K562 (cell line): ENCODE results near the gene C5AR2. TPM values are rescaled to one million over a fixed set of nuclear protein-coding genes. Genes with fewer than 3 reads are reported as not detected.
A peak's percentile ranks its signal among the peaks of the same experiment; 100 is the strongest.

Experiments used
- ATF7 ChIP-seq: fragments of 450-650 bp; IDR thresholded peaks from 2 replicates; pipeline ENCODE4 v1.7.1; 2014; ENCODE audit warnings: mild to moderate bottlenecking, moderate library complexity
- CCNT2 ChIP-seq: IDR thresholded peaks from 2 replicates; pipeline ENCODE4 v1.6.1; 2011; ENCODE audit warnings: borderline replicate concordance, low read depth, mild to moderate bottlenecking, moderate library complexity, mixed read lengths, low read length; ENCODE audit not compliant: insufficient read length; ENCODE audit errors: extremely low read depth
- CHD1 ChIP-seq: fragments of 200-600 bp; sonication (generic); IDR thresholded peaks from one replicate; pipeline ENCODE4 v1.6.1; 2012; ENCODE audit warnings: mild to moderate bottlenecking, moderate library complexity, low read length, inconsistent platforms
- DMBX1 ChIP-seq: fragments of 250-450 bp; sonication (Bioruptor Pico); IDR thresholded peaks from 2 replicates; pipeline ENCODE4 v1.8.0; 2022; ENCODE audit warnings: inconsistent platforms, mild to moderate bottlenecking, moderate library complexity, borderline replicate concordance
- EGR1 ChIP-seq: fragments of 450-650 bp; conservative IDR thresholded peaks from 2 replicates; pipeline ENCODE4 v1.6.1; 2017; ENCODE audit warnings: mild to moderate bottlenecking
- GABPB1 ChIP-seq: sonication (generic); formaldehyde crosslinking; IDR thresholded peaks from 2 replicates; pipeline ENCODE4 v1.8.0; 2022; ENCODE audit warnings: mild to moderate bottlenecking, missing genetic modification reagents
- KDM5B ChIP-seq: fragments of 200-600 bp; sonication (generic); IDR thresholded peaks from 2 replicates; pipeline ENCODE4 v1.6.1; 2012; ENCODE audit warnings: low read depth, mild to moderate bottlenecking, moderate library complexity, low read length, control low read depth, inconsistent platforms; ENCODE audit not compliant: insufficient replicate concordance
- NBN ChIP-seq: fragments of 450-650 bp; IDR thresholded peaks from 2 replicates; pipeline ENCODE4 v1.6.1; 2016; ENCODE audit warnings: low read depth, mild to moderate bottlenecking
- NFIC ChIP-seq: fragments of 450-650 bp; IDR thresholded peaks from 2 replicates; pipeline ENCODE4 v1.6.1; 2017; ENCODE audit warnings: mild to moderate bottlenecking, inconsistent platforms
- POLR2AphosphoS2 ChIP-seq: IDR thresholded peaks from 2 replicates; pipeline ENCODE4 v1.6.1; 2012; ENCODE audit warnings: low read length, improper control_type of control experiment
- POLR2G ChIP-seq: fragments of 200-400 bp; formaldehyde crosslinking; IDR thresholded peaks from 2 replicates; pipeline ENCODE4 v1.6.1; 2017; ENCODE audit warnings: low read depth, mild to moderate bottlenecking, antibody characterized with exemption, low read length, moderate library complexity
- RBFOX2 ChIP-seq: fragments of 200-400 bp; formaldehyde crosslinking; IDR thresholded peaks from 2 replicates; pipeline ENCODE4 v1.6.1; 2017; ENCODE audit warnings: low read depth, mild to moderate bottlenecking, low read length, moderate library complexity
- RCOR1 ChIP-seq, 2 experiments: IDR thresholded peaks; 2 replicates each; pipeline ENCODE4 v1.6.1; 2012; ENCODE audit warnings: low read depth in 2 of 2, low read length in 2 of 2, borderline replicate concordance in 1 of 2, improper control_type of control experiment in 1 of 2
- RFX5 ChIP-seq: IDR thresholded peaks from 2 replicates; pipeline ENCODE4 v1.6.1; 2011; ENCODE audit warnings: low read depth, mild to moderate bottlenecking, improper control_type of control experiment, low read length
- RHOXF2B ChIP-seq: fragments of 250-450 bp; sonication (Bioruptor Pico); conservative IDR thresholded peaks from 2 replicates; pipeline ENCODE4 v1.5.1; 2021
- RNF2 ChIP-seq: sonication (generic); IDR thresholded peaks from 2 replicates; pipeline ENCODE4 v1.6.1; 2016
- ZBTB1 ChIP-seq: sonication (generic); formaldehyde crosslinking; IDR thresholded peaks from 2 replicates; pipeline ENCODE4 v1.8.1; 2023; ENCODE audit warnings: missing genetic modification reagents, low read depth, mild to moderate bottlenecking, borderline replicate concordance
- ZNF584 ChIP-seq: fragments of 200-800 bp; sonication (Bioruptor generic); IDR thresholded peaks from 2 replicates; pipeline ENCODE4 v1.6.1; 2016; ENCODE audit warnings: low read depth, mild to moderate bottlenecking, missing genetic modification characterization, missing compliant biosample characterization
- ZSCAN32 ChIP-seq: fragments of 450-650 bp; formaldehyde crosslinking; IDR thresholded peaks from 2 replicates; pipeline ENCODE4 v1.4.0; 2020; ENCODE audit warnings: mild to moderate bottlenecking, moderate library complexity
- polyA plus RNA-seq, 8 experiments: library from polyadenylated mRNA; depleted of rRNA in 4 of 8; stranded (reverse) in 5 of 8; unstranded in 3 of 8; fragments of >200 nt; fragmentation: Nextera tagmentation in 2 of 8; fragmentation: Illumina TruSeq in 1 of 8; extraction: Ambion mirVana in 2 of 8; extraction: Trizol in 1 of 8; gene quantifications; 2 replicates each; pipeline versions ENCODE4 v1.2.1 to v1.2.3, GENCODE V29; 2011 to 2014; ENCODE audit warnings: inconsistent platforms in 1 of 8, missing spikeins in 1 of 8
- total RNA-seq, 7 experiments: library from RNA; depleted of rRNA in 6 of 7; stranded (reverse); fragments of >200 nt in 6 of 7; fragmentation: Illumina TruSeq in 2 of 7; extraction: Trizol in 2 of 7; gene quantifications; 2 replicates each; pipeline versions ENCODE4 v1.2.1 to v1.2.3, GENCODE V29; 2011 to 2021; ENCODE audit warnings: low replicate concordance in 1 of 7
- TF ChIP-seq, protein P1 (sequence below), 2 experiments: IDR thresholded peaks; 2 replicates each; pipeline ENCODE4 v1.6.1; 2012; ENCODE audit warnings: improper control_type of control experiment in 2 of 2, low read depth in 2 of 2, low read length in 2 of 2, borderline replicate concordance in 1 of 2
- TF ChIP-seq, protein P2 (sequence below): fragments of 200-800 bp; sonication (Bioruptor generic); IDR thresholded peaks from 2 replicates; pipeline ENCODE4 v1.6.1; 2017; ENCODE audit warnings: missing genetic modification characterization, missing compliant biosample characterization
- TF ChIP-seq, protein P3 (sequence below): fragments of 250-450 bp; sonication (Bioruptor Pico); IDR thresholded peaks from 2 replicates; pipeline ENCODE4 v1.5.1; 2021; ENCODE audit warnings: mild to moderate bottlenecking

The C5AR2 gene
- total and polyA plus RNA-seq, 9 of the 15 experiments (the other 6 are each of a cell fraction or from before 2014, with no cell fraction given): 0.01 to 1.1 (median 0.13) TPM

DNA sequence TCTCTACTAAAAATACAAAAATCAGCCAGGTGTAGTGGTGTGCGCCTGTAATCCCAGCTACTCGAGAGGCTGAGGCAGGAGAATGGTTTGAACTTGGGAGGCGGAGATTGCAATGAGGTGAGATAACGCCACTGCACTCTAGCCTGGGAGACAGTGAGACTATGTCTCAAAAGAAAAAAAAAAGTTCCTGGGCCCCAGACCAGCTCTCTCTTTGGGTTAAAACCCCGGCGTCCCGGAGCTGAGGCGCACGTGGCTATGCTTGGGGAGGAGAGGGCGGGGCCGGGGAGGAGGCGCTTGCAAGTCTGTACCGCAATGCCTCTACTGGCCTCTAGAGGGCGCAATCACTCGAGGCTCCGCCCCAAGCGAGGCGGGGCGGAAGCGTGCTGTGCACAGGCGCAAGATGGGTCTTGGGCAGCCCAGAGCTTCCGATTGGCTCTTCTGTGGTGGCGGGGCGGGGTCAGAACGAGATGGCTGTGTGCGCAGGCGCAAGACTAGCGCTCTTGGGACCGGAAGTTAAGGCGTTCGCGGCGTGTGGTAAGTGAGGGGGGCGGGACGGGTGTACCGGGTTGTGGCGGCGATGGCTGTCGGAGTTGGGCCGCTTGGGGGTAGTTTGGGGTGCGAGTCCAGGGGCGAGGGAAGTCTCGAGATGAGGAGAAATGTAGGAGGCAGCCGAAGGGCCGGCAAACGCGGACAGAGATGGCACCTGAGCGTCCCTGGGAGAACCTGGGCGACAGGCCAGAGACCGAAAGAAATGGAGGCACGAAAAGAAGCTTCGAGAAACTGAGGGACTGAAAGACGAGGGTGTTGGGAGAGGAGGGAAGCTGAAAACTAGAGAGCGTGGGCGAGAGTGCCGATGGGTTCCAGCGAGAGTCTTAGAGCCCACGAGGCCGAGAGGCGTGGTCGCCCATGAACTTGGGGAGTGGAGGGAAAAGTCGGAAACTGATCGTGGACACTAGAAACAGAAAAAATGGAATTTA is 17.1 kb downstream of the C5AR2 start, which contains the start of gene DHX34 (continued):
- TF ChIP-seq, protein P1, sequence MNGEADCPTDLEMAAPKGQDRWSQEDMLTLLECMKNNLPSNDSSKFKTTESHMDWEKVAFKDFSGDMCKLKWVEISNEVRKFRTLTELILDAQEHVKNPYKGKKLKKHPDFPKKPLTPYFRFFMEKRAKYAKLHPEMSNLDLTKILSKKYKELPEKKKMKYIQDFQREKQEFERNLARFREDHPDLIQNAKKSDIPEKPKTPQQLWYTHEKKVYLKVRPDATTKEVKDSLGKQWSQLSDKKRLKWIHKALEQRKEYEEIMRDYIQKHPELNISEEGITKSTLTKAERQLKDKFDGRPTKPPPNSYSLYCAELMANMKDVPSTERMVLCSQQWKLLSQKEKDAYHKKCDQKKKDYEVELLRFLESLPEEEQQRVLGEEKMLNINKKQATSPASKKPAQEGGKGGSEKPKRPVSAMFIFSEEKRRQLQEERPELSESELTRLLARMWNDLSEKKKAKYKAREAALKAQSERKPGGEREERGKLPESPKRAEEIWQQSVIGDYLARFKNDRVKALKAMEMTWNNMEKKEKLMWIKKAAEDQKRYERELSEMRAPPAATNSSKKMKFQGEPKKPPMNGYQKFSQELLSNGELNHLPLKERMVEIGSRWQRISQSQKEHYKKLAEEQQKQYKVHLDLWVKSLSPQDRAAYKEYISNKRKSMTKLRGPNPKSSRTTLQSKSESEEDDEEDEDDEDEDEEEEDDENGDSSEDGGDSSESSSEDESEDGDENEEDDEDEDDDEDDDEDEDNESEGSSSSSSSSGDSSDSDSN (IDR thresholded peaks at IDR 0.05; ENCODE audit: borderline replicate concordance in 1 of 2, low read depth in 2 of 2, low read length in 2 of 2): 0 out of 4 replicates have a peak, but pooled peaks of 1 of the 2 experiments have one; percentile 19
- peak; percentile 55 for TF ChIP-seq KDM5B
- no peak for TF ChIP-seq ZNF584 (CRISPR knock-in tag)
- TF ChIP-seq POLR2AphosphoS2: peak; percentile 40; the same call in 1 of the 2 replicates
- TF ChIP-seq ZBTB1 (CRISPR knock-in tag): no peak
- peak; percentile 83 for TF ChIP-seq ATF7
- TF ChIP-seq GABPB1 (CRISPR knock-in tag): peak; percentile 93
- 0 out of 2 replicates have a peak, but pooled peaks have one; percentile 68 for TF ChIP-seq NBN
- TF ChIP-seq, protein P2, sequence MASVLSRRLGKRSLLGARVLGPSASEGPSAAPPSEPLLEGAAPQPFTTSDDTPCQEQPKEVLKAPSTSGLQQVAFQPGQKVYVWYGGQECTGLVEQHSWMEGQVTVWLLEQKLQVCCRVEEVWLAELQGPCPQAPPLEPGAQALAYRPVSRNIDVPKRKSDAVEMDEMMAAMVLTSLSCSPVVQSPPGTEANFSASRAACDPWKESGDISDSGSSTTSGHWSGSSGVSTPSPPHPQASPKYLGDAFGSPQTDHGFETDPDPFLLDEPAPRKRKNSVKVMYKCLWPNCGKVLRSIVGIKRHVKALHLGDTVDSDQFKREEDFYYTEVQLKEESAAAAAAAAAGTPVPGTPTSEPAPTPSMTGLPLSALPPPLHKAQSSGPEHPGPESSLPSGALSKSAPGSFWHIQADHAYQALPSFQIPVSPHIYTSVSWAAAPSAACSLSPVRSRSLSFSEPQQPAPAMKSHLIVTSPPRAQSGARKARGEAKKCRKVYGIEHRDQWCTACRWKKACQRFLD: 0 out of 2 replicates have a peak, but pooled peaks have one; percentile 43
- no peak for TF ChIP-seq RHOXF2B
- TF ChIP-seq RNF2: 0 out of 2 replicates have a peak, but pooled peaks have one; percentile 34
- 0 out of 2 replicates have a peak, but pooled peaks have one; percentile 35 for TF ChIP-seq ZSCAN32 (CRISPR knock-in tag)
- TF ChIP-seq CCNT2: peak; percentile 79
- TF ChIP-seq RCOR1 (IDR thresholded peaks at IDR 0.05; ENCODE audit: borderline replicate concordance in 1 of 2, low read depth in 2 of 2, low read length in 2 of 2): 0 out of 4 replicates have a peak, but pooled peaks of 1 of the 2 experiments have one; percentile 15
- no peak for TF ChIP-seq RFX5
- peak; percentile 60 for TF ChIP-seq CHD1
- TF ChIP-seq EGR1: peak; percentile 80
- TF ChIP-seq NFIC: peak; percentile 58
- TF ChIP-seq POLR2G: peak; percentile 85
- peak; percentile 86 for TF ChIP-seq RBFOX2
- no peak for TF ChIP-seq DMBX1
- TF ChIP-seq, protein P3, sequence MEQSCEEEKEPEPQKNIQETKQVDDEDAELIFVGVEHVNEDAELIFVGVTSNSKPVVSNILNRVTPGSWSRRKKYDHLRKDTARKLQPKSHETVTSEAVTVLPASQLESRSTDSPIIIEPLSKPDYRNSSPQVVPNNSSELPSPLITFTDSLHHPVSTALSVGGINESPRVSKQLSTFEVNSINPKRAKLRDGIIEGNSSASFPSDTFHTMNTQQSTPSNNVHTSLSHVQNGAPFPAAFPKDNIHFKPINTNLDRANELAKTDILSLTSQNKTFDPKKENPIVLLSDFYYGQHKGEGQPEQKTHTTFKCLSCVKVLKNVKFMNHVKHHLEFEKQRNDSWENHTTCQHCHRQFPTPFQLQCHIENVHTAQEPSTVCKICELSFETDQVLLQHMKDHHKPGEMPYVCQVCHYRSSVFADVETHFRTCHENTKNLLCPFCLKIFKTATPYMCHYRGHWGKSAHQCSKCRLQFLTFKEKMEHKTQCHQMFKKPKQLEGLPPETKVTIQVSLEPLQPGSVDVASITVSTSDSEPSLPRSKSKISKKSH (CRISPR knock-in tag): no peak
